WERI-Rb-1 (cell line): ENCODE data around the gene PIRT.
A peak's percentile ranks its signal among the peaks of the same experiment; 100 is the strongest.
"Not testable (repeated sequence)": the region's sequence is repeated elsewhere in the genome, so short reads cannot be mapped to it uniquely, and the experiment has no call there.

Experiments
- DNase-seq: peaks from one replicate; pipeline ENCODE4 v3.0.0-alpha.2; 2020
- H3K27ac ChIP-seq: fragments of 250-450 bp; sonication (Bioruptor Pico); 2 replicates; pipeline ENCODE4 v1.5.1; 2020; ENCODE audit warnings: mild to moderate bottlenecking, moderate library complexity
- H3K27me3 ChIP-seq: fragments of 250-450 bp; sonication (Bioruptor Pico); 2 replicates; pipeline ENCODE4 v1.5.1; 2021; ENCODE audit warnings: mild to moderate bottlenecking, low read depth, moderate library complexity; ENCODE audit not compliant: insufficient read depth, severe bottlenecking
- H3K36me3 ChIP-seq: fragments of 250-450 bp; sonication (Bioruptor Pico); 2 replicates; pipeline ENCODE4 v1.5.1; 2020; ENCODE audit warnings: mild to moderate bottlenecking, moderate library complexity
- H3K4me3 ChIP-seq: 2 replicates; pipeline ENCODE4 v1.5.1; 2011; ENCODE audit warnings: low read depth, mild to moderate bottlenecking, control low read depth, low read length
- H3K9me3 ChIP-seq: fragments of 250-450 bp; sonication (Bioruptor Pico); 2 replicates; pipeline ENCODE4 v1.5.1; 2021; ENCODE audit warnings: mild to moderate bottlenecking, moderate library complexity; ENCODE audit not compliant: severe bottlenecking
- CTCF ChIP-seq: IDR thresholded peaks from 2 replicates; pipeline ENCODE4 v1.5.1; 2011; ENCODE audit warnings: low read depth, mild to moderate bottlenecking, control low read depth, inconsistent platforms, low read length

The PIRT gene

DNA sequence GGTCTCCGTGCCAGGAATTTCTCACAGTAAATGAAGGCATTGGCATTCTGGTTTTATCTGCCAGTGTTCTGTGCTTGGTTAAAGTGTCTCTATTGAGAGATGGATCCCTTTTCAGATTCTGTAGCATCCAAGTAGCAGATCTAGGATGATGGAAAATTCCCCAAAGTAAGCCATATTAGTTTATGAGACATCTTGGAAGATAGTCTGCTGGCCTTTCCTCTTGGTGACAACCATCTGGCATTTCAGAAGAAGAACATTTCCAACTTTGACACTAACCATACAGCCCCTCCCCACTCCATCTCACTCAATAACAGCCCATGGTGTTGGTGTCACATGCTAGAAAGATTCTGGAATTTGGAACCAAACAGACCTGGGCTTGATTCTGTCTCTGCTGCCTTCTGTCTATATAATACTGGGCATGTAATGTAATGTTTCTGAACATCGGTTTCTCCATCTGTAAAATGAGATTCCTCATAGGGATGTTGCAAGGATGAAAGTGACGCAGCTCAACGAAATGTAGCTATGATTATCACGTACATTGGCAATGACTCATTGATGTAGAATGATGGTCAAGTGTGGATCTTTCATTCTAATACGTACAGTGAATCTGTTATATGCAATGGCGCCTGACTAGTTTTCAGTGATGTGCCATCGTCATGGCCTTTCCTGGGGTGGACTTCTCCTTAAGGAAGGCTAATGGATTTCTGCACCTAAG, 32.6 kb upstream of the PIRT start:
- H3K27ac ChIP-seq: no peak overlapping the region
- no peaks in the 10 kb centered on the region for H3K9me3 ChIP-seq
- TF ChIP-seq CTCF: no peak
- DNase-seq: no peak
- no peak overlapping the region for H3K4me3 ChIP-seq
- H3K27me3 ChIP-seq: no peaks in the 10 kb centered on the region
- H3K36me3 ChIP-seq: no peaks in the 10 kb centered on the region

- not testable (repeated sequence) for H3K36me3 ChIP-seq, DNase-seq, H3K9me3 ChIP-seq, H3K27ac ChIP-seq, H3K4me3 ChIP-seq, H3K27me3 ChIP-seq
Measured at GRCh38 chr17:10868744-10869143, 30.9 kb upstream of the PIRT start.

- TF ChIP-seq CTCF: no peak
- Histone ChIP-seq H3K9me3 (no peaks in the 10 kb centered on the region), H3K4me3 (no peak overlapping the region), H3K36me3 (no peaks in the 10 kb centered on the region), H3K27me3 (peaks cover 8% of the 10 kb centered on the region), H3K27ac (no peak overlapping the region)
- DNase-seq: no peak
Measured at GRCh38 chr17:10859051-10859450, 21.2 kb upstream of the PIRT start.

- TF ChIP-seq CTCF: no peak
- Histone ChIP-seq H3K9me3 (no peaks in the 10 kb centered on the region), H3K36me3 (no peaks in the 10 kb centered on the region), H3K27me3 (peaks cover 8% of the 10 kb centered on the region), H3K4me3 (no peak overlapping the region), H3K27ac (no peak overlapping the region)
- DNase-seq: no peak
Measured at GRCh38 chr17:10857976-10858375, 20.1 kb upstream of the PIRT start.

- not testable (repeated sequence) for H3K27me3 ChIP-seq, H3K4me3 ChIP-seq, H3K36me3 ChIP-seq, H3K27ac ChIP-seq, H3K9me3 ChIP-seq, DNase-seq
Measured at GRCh38 chr17:10846636-10847035, 8.7 kb upstream of the PIRT start.

DNA sequence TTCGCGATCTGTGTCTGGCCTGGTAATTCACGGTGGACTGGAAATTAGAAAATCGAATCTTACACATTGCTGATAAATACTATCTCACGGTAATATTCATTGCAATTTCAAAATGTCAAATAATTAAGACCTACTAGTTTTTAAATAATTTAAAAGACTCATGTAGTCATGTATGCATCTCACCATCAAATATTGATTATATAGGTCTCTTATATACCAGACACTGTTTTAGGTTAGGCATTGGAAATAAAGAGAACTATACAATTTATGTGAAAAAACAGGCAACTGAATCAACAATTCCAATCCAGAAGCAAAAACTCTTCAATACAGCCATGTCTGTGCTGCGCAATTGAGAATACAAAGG, 7.5 kb upstream of the PIRT start:
- no peak overlapping the region for H3K27ac ChIP-seq
- no peaks in the 10 kb centered on the region for H3K9me3 ChIP-seq
- H3K36me3 ChIP-seq: no peaks in the 10 kb centered on the region
- no peak overlapping the region for H3K4me3 ChIP-seq
- no peak for DNase-seq
- TF ChIP-seq CTCF: no peak
- peaks cover 2% of the 10 kb centered on the region for H3K27me3 ChIP-seq

- peak overlapping the region; percentile 54 for H3K4me3 ChIP-seq
- peak; percentile 78 for DNase-seq
Measured at GRCh38 chr17:10844621-10845387, 6.9 kb upstream of the PIRT start.

More at GRCh38 chr17:10844621-10845387, 6.9 kb upstream of the PIRT start:
- TF ChIP-seq CTCF: peak; percentile 90
- Histone ChIP-seq H3K36me3 (no peaks in the 10 kb centered on the region), H3K27me3 (no peaks in the 10 kb centered on the region), H3K9me3 (no peaks in the 10 kb centered on the region), H3K27ac (no peak overlapping the region)
